H1 (cell line): ENCODE measurements around the gene PASK. TPM values are rescaled to one million over a fixed set of nuclear protein-coding genes. Genes with fewer than 3 reads are reported as not detected.

Experiments used
- CTCF ChIA-PET: fragments of 300-600 bp; sonication (Branson Sonifier 250); formaldehyde crosslinking; loops from one replicate; lab custom pipeline; 2021; ENCODE audit not compliant: partially characterized antibody; lab: Charles Lee
- POLR2A ChIA-PET: fragments of 300-600 bp; sonication (Branson Sonifier 250); formaldehyde crosslinking; loops from one replicate; lab custom pipeline; 2021; ENCODE audit warnings: inconsistent platforms; ENCODE audit not compliant: partially characterized antibody; lab: Charles Lee
- DNase-seq, 2 experiments: peaks; one replicate each; pipeline versions ENCODE4 v3.0.0 to v3.0.0-alpha.2; 2010 to 2022; ENCODE audit warnings: low spot score in 2 of 2, low read depth in 1 of 2, mixed read lengths in 1 of 2
- FAIRE-seq: peaks from 2 replicates; lab custom pipeline; 2011; peaks lifted over from hg19 to GRCh38; lab: Jason Lieb, UNC
- H2AFZ ChIP-seq: 2 replicates; pipeline ENCODE4 v1.8.1; 2012; ENCODE audit warnings: low read length, inconsistent platforms
- H2AK5ac ChIP-seq: 2 replicates; pipeline ENCODE4 v1.6.1; 2013; ENCODE audit warnings: low read depth, low read length
- H2BK120ac ChIP-seq: replicated peaks from 2 replicates; pipeline ENCODE3; 2013; ENCODE audit warnings: low read depth, low read length, inconsistent platforms
- H2BK12ac ChIP-seq: 2 replicates; pipeline ENCODE4 v1.6.1; 2013; ENCODE audit warnings: low read depth, low read length
- H2BK15ac ChIP-seq: 2 replicates; pipeline ENCODE4 v1.6.1; 2013; ENCODE audit warnings: low read length
- H2BK20ac ChIP-seq: 2 replicates; pipeline ENCODE4 v1.6.1; 2013; ENCODE audit warnings: low read length
- H2BK5ac ChIP-seq: 2 replicates; pipeline ENCODE4 v1.6.1; 2013; ENCODE audit warnings: low read depth, low read length
- H3K14ac ChIP-seq: 2 replicates; pipeline ENCODE4 v1.6.1; 2013; ENCODE audit warnings: inconsistent platforms; ENCODE audit not compliant: insufficient read length
- H3K18ac ChIP-seq: 2 replicates; pipeline ENCODE4 v1.6.1; 2013; ENCODE audit warnings: low read length; ENCODE audit errors: extremely low read depth
- H3K23ac ChIP-seq: 2 replicates; pipeline ENCODE4 v1.6.1; 2013; ENCODE audit warnings: inconsistent platforms; ENCODE audit not compliant: insufficient read length
- H3K23me2 ChIP-seq: 2 replicates; pipeline ENCODE4 v1.6.1; 2013; ENCODE audit warnings: low read depth, low read length
- H3K27ac ChIP-seq: 2 replicates; pipeline ENCODE4 v1.6.1; 2011; ENCODE audit warnings: low read depth, low read length, inconsistent platforms
- H3K27me3 ChIP-seq, 4 experiments: replicated peaks in 1 of 4; 1 replicate in 1 of 4; 2 replicates in 3 of 4; pipeline versions ENCODE4 v1.6.1 to v1.8.1; 2011 to 2013; ENCODE audit warnings: low read length in 3 of 4, mild to moderate bottlenecking in 3 of 4, inconsistent platforms in 2 of 4, mixed read lengths in 2 of 4, moderate library complexity in 1 of 4; ENCODE audit not compliant: control insufficient read depth in 3 of 4, insufficient read depth in 3 of 4; ENCODE audit errors: extremely low read depth in 1 of 4
- H3K36me3 ChIP-seq, 4 experiments: 2 replicates each; pipeline versions ENCODE4 v1.6.1 to v1.8.1; 2011 to 2013; ENCODE audit warnings: mild to moderate bottlenecking in 4 of 4, low read length in 3 of 4, moderate library complexity in 2 of 4, control low read depth in 1 of 4, inconsistent platforms in 1 of 4; ENCODE audit not compliant: insufficient read depth in 4 of 4, control insufficient read depth in 2 of 4
- H3K4ac ChIP-seq: replicated peaks from 2 replicates; pipeline ENCODE3; 2013; ENCODE audit warnings: low read length, low read depth, mixed read lengths, inconsistent platforms; ENCODE audit not compliant: insufficient read length
- H3K4me1 ChIP-seq, 4 experiments: replicated peaks in 1 of 4; 1 replicate in 1 of 4; 2 replicates in 3 of 4; pipeline versions ENCODE4 v1.6.1 to v1.8.1; 2011 to 2013; ENCODE audit warnings: low read length in 3 of 4, inconsistent platforms in 2 of 4, mixed read lengths in 1 of 4; ENCODE audit not compliant: insufficient read depth in 4 of 4, control insufficient read depth in 3 of 4
- H3K4me2 ChIP-seq, 2 experiments: 2 replicates each; pipeline versions ENCODE4 v1.6.1 to v1.8.1; 2011 to 2013; ENCODE audit warnings: low read depth in 2 of 2, low read length in 2 of 2, control low read depth in 1 of 2, inconsistent platforms in 1 of 2, mild to moderate bottlenecking in 1 of 2; ENCODE audit not compliant: insufficient read depth in 1 of 2
- H3K4me3 ChIP-seq, 4 experiments: fragments of 200-600, 300-600 bp in 1 of 4; sonication (generic), shearing (Covaris generic), sonication (Bioruptor Twin) in 1 of 4; 2 replicates each; pipeline versions ENCODE4 v1.5.1 to v1.8.1; 2011 to 2016; ENCODE audit warnings: low read length in 4 of 4, low read depth in 3 of 4, control low read depth in 2 of 4, inconsistent platforms in 2 of 4, mild to moderate bottlenecking in 2 of 4, mixed read lengths in 1 of 4, moderate library complexity in 1 of 4; ENCODE audit not compliant: insufficient read depth in 2 of 4; ENCODE audit errors: extremely low read depth in 1 of 4
- H3K56ac ChIP-seq: replicated peaks from 2 replicates; pipeline ENCODE3; 2013; ENCODE audit warnings: low read depth, mild to moderate bottlenecking, mixed read lengths, low read length, inconsistent platforms; ENCODE audit not compliant: insufficient read length
- H3K79me1 ChIP-seq: 2 replicates; pipeline ENCODE4 v1.6.1; 2013; ENCODE audit warnings: low read depth, low read length, control low read depth
- H3K79me2 ChIP-seq, 2 experiments: 2 replicates each; pipeline versions ENCODE4 v1.6.1 to v1.8.1; 2012 to 2013; ENCODE audit warnings: low read length in 2 of 2, mild to moderate bottlenecking in 2 of 2, inconsistent platforms in 1 of 2; ENCODE audit not compliant: insufficient read depth in 2 of 2, control insufficient read depth in 1 of 2
- H3K9ac ChIP-seq, 4 experiments: replicated peaks in 1 of 4; 1 replicate in 1 of 4; 2 replicates in 3 of 4; pipeline versions ENCODE4 v1.6.1 to v1.8.1; 2011 to 2013; ENCODE audit warnings: low read depth in 3 of 4, low read length in 3 of 4, control low read depth in 2 of 4, mild to moderate bottlenecking in 2 of 4, moderate library complexity in 2 of 4, inconsistent platforms in 1 of 4; ENCODE audit errors: extremely low read depth in 1 of 4
- H3K9me3 ChIP-seq, 2 experiments: 2 replicates each; pipeline versions ENCODE4 v1.6.1 to v1.8.1; 2012 to 2013; ENCODE audit warnings: mild to moderate bottlenecking in 2 of 2, moderate library complexity in 2 of 2, control low read depth in 1 of 2, inconsistent platforms in 1 of 2, low read depth in 1 of 2, low read length in 1 of 2, mixed read lengths in 1 of 2; ENCODE audit not compliant: insufficient read depth in 2 of 2
- H4K20me1 ChIP-seq, 2 experiments: replicated peaks in 1 of 2; 2 replicates each; pipeline versions ENCODE3 to v1.8.1; 2011 to 2013; ENCODE audit warnings: inconsistent platforms in 2 of 2, low read length in 2 of 2, mild to moderate bottlenecking in 1 of 2; ENCODE audit not compliant: insufficient read depth in 2 of 2, control insufficient read depth in 1 of 2
- H4K5ac ChIP-seq: 2 replicates; pipeline ENCODE4 v1.6.1; 2013; ENCODE audit warnings: low read length, low read depth, mixed read lengths, inconsistent platforms; ENCODE audit not compliant: insufficient read length
- H4K8ac ChIP-seq: 2 replicates; pipeline ENCODE4 v1.8.0; 2013; ENCODE audit warnings: mild to moderate bottlenecking, moderate library complexity, low read length, inconsistent platforms; ENCODE audit not compliant: insufficient read depth; ENCODE audit errors: extremely low read depth
- H4K91ac ChIP-seq: replicated peaks from 2 replicates; pipeline ENCODE3; 2013; ENCODE audit warnings: low read length, mixed read lengths, inconsistent platforms; ENCODE audit not compliant: insufficient read length
- BCL11A ChIP-seq, 2 experiments: IDR thresholded peaks; one replicate each; pipeline ENCODE4 v1.6.1; 2011; ENCODE audit warnings: low read depth in 2 of 2, low read length in 2 of 2, mild to moderate bottlenecking in 2 of 2
- CEBPB ChIP-seq: IDR thresholded peaks from 2 replicates; pipeline ENCODE4 v1.6.1; 2012; ENCODE audit warnings: low read depth, low read length
- EP300 ChIP-seq, 2 experiments: IDR thresholded peaks; 1 replicate in 1 of 2; 2 replicates in 1 of 2; pipeline ENCODE4 v1.6.1; 2011 to 2012; ENCODE audit warnings: low read depth in 2 of 2, low read length in 2 of 2, mild to moderate bottlenecking in 2 of 2, borderline replicate concordance in 1 of 2, inconsistent platforms in 1 of 2, moderate library complexity in 1 of 2
- HDAC6 ChIP-seq: IDR thresholded peaks from one replicate; pipeline ENCODE4 v1.7.1; 2012; ENCODE audit warnings: low read depth, mild to moderate bottlenecking, inconsistent platforms, low read length, moderate library complexity
- KDM1A ChIP-seq: fragments of 200-600, 300-600 bp; sonication (generic); IDR thresholded peaks from 2 replicates; pipeline ENCODE4 v1.7.1; 2016; ENCODE audit warnings: mild to moderate bottlenecking, low read length, borderline replicate concordance
- KDM5A ChIP-seq: fragments of 200-600 bp; IDR thresholded peaks from 2 replicates; pipeline ENCODE4 v1.7.1; 2012; ENCODE audit warnings: mild to moderate bottlenecking, low read length, inconsistent platforms, mixed read lengths
- RXRA ChIP-seq: IDR thresholded peaks from 2 replicates; pipeline ENCODE4 v1.6.1; 2011; ENCODE audit warnings: low read depth, mild to moderate bottlenecking, low read length, moderate library complexity; ENCODE audit not compliant: insufficient read depth
- SRF ChIP-seq: IDR thresholded peaks from 2 replicates; pipeline ENCODE4 v1.6.1; 2011; ENCODE audit warnings: mild to moderate bottlenecking, low read depth, low read length, moderate library complexity
- TBP ChIP-seq: IDR thresholded peaks from 2 replicates; pipeline ENCODE4 v1.6.1; 2011; ENCODE audit warnings: low read depth, low read length, improper control_type of control experiment
- TCF12 ChIP-seq: IDR thresholded peaks from 2 replicates; pipeline ENCODE4 v1.6.1; 2011; ENCODE audit warnings: low read depth, mild to moderate bottlenecking, low read length
- YY1 ChIP-seq: IDR thresholded peaks from 2 replicates; pipeline ENCODE4 v1.6.1; 2011; ENCODE audit warnings: low read depth, mild to moderate bottlenecking, low read length
- WGBS, 2 experiments: shearing (Covaris generic) in 1 of 2; methylation state at CpG; one replicate each; pipeline versions ENCODE4 v1.1.6 to v1.1.7; 2013 to 2015; ENCODE audit warnings: low lambda C conversion rate in 2 of 2, mixed read lengths in 2 of 2, inconsistent platforms in 1 of 2, low coverage in 1 of 2, missing lambda C conversion rate in 1 of 2; ENCODE audit not compliant: insufficient replicate concordance in 2 of 2, insufficient coverage in 1 of 2, insufficient read length in 1 of 2; ENCODE audit errors: extremely low coverage in 1 of 2, missing lambda C conversion rate in 1 of 2; 5-methylcytosine and 5-hydroxymethylcytosine counted together
- polyA plus RNA-seq, 7 experiments: library from polyadenylated mRNA; depleted of rRNA in 3 of 7; stranded (reverse) in 5 of 7; unstranded in 2 of 7; fragments of >200 nt in 5 of 7; fragments of 200-250 nt in 2 of 7; gene quantifications; 1 replicate in 5 of 7; 2 replicates in 1 of 7; 4 replicates in 1 of 7; pipeline versions ENCODE4 v1.2.1 to v1.2.3, GENCODE V29; 2011 to 2013; ENCODE audit warnings: missing spikeins in 2 of 7, mixed read lengths in 2 of 7
- total RNA-seq: library from RNA; stranded (reverse); fragmentation: NEBNext Ultra II Directional; extraction: Animal tissue kit (Norgen Biotek cat#: 25700); gene quantifications from 2 replicates; pipeline ENCODE4 v1.2.1, GENCODE V29; 2021
- TF ChIP-seq, protein P1 (sequence below): IDR thresholded peaks from 2 replicates; pipeline ENCODE4 v1.6.1; 2011; ENCODE audit warnings: low read depth, mild to moderate bottlenecking, low read length; ENCODE audit not compliant: insufficient read depth
- TF ChIP-seq, protein P2 (sequence below): IDR thresholded peaks from 2 replicates; pipeline ENCODE4 v1.6.1; 2012; ENCODE audit warnings: low read length, inconsistent platforms

Gene PASK
- total and polyA plus RNA-seq, 2 of the 8 experiments (the other 6 are each of a cell fraction or from before 2014, with no cell fraction given) = 20.5 to 66.1 TPM

DNA sequence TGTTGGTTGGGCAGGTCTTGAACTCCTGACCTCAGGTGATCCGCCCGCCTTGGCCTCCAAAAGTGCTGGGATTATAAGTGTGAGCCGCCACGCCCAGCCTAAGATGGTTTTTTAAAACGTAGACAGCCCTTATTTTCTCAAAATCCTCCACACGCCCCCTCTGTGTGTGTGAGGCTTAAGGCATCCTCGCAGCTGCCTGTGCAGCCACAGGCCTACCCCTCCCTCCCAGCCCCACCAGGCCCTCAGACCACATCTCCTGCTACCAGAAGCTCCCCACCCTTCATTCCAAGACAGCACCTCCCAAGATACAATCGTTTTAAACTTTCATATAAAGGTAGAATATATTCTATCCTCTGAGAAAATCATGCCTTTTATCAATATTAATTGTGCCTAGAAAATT is 44.0 kb upstream of the PASK start:
- H2BK12ac ChIP-seq = no peak overlapping the region
- H3K79me2 ChIP-seq = no peaks in the 10 kb centered on the region
- H3K4me3 ChIP-seq = no peak overlapping the region
- no peak overlapping the region for H3K18ac ChIP-seq
- no peak overlapping the region for H3K9ac ChIP-seq
- no peak for FAIRE-seq
- no peaks in the 10 kb centered on the region for H3K79me1 ChIP-seq
- H3K56ac ChIP-seq = no peak overlapping the region
- no peaks in the 10 kb centered on the region for H4K20me1 ChIP-seq
- no peak overlapping the region for H3K23ac ChIP-seq
- no peak overlapping the region for H2BK20ac ChIP-seq
- no peak overlapping the region for H3K4ac ChIP-seq
- no peak overlapping the region for H2AK5ac ChIP-seq
- WGBS, 2 experiments = 85% methylated on average over 8 of the region's 8 CpGs; no CpG with 5 or more reads in 1 of the 2 experiments
- no peaks in the 10 kb centered on the region for H3K36me3 ChIP-seq
- POLR2A ChIA-PET = no interaction called here
- H4K91ac ChIP-seq = no peak overlapping the region
- no peak overlapping the region for H2BK5ac ChIP-seq
- H3K23me2 ChIP-seq = no peaks in the 10 kb centered on the region
- CTCF ChIA-PET = no interaction called here
- no peak overlapping the region for H2AFZ ChIP-seq
- peaks cover 0 to 6% (median 2%) of the 10 kb centered on the region in 4 experiments; a peak in 4 of 7 replicates for H3K4me1 ChIP-seq
- H4K8ac ChIP-seq = no peak overlapping the region
- no peak for DNase-seq
- H3K9me3 ChIP-seq = no peaks in the 10 kb centered on the region
- no peak overlapping the region for H4K5ac ChIP-seq
- H3K27ac ChIP-seq = no peak overlapping the region
- no peak overlapping the region for H3K14ac ChIP-seq
- no peak overlapping the region for H2BK120ac ChIP-seq
- H2BK15ac ChIP-seq = no peak overlapping the region
- H3K4me2 ChIP-seq = no peak overlapping the region
- H3K27me3 ChIP-seq = no peaks in the 10 kb centered on the region; a peak in 1 of 7 replicates
- TF ChIP-seq KDM1A (no peak), KDM5A (no peak), EP300 (IDR thresholded peaks at IDR 0.05; ENCODE audit: borderline replicate concordance in 1 of 2, low read depth in 2 of 2, low read length in 2 of 2) (no peak), RXRA (no peak), HDAC6 (no peak), TCF12 (no peak), TBP (no peak), SRF (no peak), BCL11A (IDR thresholded peaks at IDR 0.05; ENCODE audit: low read depth in 2 of 2, low read length in 2 of 2) (no peak), CEBPB (no peak), YY1 (no peak)
- TF ChIP-seq, protein P1, sequence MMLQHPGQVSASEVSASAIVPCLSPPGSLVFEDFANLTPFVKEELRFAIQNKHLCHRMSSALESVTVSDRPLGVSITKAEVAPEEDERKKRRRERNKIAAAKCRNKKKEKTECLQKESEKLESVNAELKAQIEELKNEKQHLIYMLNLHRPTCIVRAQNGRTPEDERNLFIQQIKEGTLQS = no peak
- TF ChIP-seq, protein P2, sequence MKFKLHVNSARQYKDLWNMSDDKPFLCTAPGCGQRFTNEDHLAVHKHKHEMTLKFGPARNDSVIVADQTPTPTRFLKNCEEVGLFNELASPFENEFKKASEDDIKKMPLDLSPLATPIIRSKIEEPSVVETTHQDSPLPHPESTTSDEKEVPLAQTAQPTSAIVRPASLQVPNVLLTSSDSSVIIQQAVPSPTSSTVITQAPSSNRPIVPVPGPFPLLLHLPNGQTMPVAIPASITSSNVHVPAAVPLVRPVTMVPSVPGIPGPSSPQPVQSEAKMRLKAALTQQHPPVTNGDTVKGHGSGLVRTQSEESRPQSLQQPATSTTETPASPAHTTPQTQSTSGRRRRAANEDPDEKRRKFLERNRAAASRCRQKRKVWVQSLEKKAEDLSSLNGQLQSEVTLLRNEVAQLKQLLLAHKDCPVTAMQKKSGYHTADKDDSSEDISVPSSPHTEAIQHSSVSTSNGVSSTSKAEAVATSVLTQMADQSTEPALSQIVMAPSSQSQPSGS = no peak
